ENCODE results near the gene NNT. TPM values are rescaled to one million over a fixed set of nuclear protein-coding genes. Genes with fewer than 3 reads are reported as not detected.

The NNT gene
- total and polyA plus RNA-seq, 9 of the 15 experiments (the other 6 are each of a cell fraction or from before 2014, with no cell fraction given), result 21.9 to 68.6 (median 42.2) TPM

DNA sequence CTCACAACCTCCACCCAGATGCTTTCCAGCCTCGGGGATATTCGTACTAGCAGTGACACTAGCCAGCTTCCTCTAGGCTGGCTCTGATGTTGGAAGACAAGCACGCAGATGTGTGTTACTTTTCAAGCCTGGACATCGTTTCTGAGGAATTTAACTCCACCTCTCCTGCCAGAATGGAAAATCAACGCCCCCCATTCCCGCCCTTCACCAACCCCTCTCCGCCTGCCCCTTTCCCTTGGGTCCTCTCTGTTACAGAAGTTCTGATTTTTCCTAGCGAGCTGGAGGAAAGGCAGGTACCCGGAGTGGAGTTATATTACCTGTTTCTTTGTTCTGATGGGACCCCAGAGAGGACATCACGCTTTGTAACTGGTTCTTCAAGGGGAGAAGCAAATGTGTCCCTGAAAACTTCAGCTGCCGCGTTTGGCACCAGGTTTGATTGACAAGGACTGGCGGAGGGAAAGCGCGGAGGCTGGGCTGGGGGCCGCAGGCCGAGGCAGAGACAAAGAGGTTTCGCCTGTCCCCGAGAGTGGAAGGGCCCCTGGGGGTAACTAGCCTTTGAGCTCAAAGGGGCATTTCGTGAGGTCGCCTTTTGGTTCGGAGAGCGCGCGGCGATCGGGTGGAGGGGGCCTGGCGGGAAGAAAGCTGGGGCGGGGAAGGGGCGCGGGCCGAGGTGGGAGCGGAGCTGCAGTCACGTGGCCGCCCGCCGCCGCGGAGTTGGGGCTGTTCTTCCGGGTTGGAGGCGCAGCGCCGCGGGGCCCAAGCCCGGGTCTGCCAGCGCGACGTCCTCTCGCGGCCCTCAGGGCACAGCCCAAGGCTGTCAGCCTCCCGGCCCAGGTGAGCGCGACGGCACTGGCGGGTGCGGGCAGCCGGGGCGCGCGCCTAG, at the start of gene NNT (continued):
- TF ChIP-seq JUND (IDR thresholded peaks at IDR 0.05; ENCODE audit: borderline replicate concordance, low read depth, low read length), result no peak
- no peak for TF ChIP-seq JUND (tag; IDR thresholded peaks at IDR 0.05; ENCODE audit: borderline replicate concordance, low read depth, low read length)
- TF ChIP-seq, protein P1, sequence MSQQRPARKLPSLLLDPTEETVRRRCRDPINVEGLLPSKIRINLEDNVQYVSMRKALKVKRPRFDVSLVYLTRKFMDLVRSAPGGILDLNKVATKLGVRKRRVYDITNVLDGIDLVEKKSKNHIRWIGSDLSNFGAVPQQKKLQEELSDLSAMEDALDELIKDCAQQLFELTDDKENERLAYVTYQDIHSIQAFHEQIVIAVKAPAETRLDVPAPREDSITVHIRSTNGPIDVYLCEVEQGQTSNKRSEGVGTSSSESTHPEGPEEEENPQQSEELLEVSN (IDR thresholded peaks at IDR 0.05; ENCODE audit: borderline replicate concordance in 1 of 2, extremely low read depth in 1 of 2, insufficient read depth in 1 of 2, insufficient read length in 1 of 2, low read depth in 1 of 2, low read length in 1 of 2, poor library complexity in 1 of 2, severe bottlenecking in 1 of 2), result peak; percentile 91 to 96
- no peak for TF ChIP-seq SIRT6 (IDR thresholded peaks at IDR 0.05; ENCODE audit: low read depth, low read length)
- TF ChIP-seq SRSF3 (IDR thresholded peaks at IDR 0.05; ENCODE audit: insufficient read depth, low read length), result no peak
- no peak for TF ChIP-seq ZNF134 (CRISPR knock-in tag; conservative IDR thresholded peaks at IDR 0.05)
- TF ChIP-seq KDM4B (IDR thresholded peaks at IDR 0.05; ENCODE audit: borderline replicate concordance in 2 of 2, low read depth in 1 of 2), result peak in 1 of 2 experiments; percentile 75; a peak in 1 of 4 replicates
- TF ChIP-seq ARID2 (IDR thresholded peaks at IDR 0.05), result no peak
- TF ChIP-seq, protein P2, sequence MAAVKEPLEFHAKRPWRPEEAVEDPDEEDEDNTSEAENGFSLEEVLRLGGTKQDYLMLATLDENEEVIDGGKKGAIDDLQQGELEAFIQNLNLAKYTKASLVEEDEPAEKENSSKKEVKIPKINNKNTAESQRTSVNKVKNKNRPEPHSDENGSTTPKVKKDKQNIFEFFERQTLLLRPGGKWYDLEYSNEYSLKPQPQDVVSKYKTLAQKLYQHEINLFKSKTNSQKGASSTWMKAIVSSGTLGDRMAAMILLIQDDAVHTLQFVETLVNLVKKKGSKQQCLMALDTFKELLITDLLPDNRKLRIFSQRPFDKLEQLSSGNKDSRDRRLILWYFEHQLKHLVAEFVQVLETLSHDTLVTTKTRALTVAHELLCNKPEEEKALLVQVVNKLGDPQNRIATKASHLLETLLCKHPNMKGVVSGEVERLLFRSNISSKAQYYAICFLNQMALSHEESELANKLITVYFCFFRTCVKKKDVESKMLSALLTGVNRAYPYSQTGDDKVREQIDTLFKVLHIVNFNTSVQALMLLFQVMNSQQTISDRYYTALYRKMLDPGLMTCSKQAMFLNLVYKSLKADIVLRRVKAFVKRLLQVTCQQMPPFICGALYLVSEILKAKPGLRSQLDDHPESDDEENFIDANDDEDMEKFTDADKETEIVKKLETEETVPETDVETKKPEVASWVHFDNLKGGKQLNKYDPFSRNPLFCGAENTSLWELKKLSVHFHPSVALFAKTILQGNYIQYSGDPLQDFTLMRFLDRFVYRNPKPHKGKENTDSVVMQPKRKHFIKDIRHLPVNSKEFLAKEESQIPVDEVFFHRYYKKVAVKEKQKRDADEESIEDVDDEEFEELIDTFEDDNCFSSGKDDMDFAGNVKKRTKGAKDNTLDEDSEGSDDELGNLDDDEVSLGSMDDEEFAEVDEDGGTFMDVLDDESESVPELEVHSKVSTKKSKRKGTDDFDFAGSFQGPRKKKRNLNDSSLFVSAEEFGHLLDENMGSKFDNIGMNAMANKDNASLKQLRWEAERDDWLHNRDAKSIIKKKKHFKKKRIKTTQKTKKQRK (IDR thresholded peaks at IDR 0.05; ENCODE audit: borderline replicate concordance, low read depth, low read length), result no peak
- peak; percentile 91 for TF ChIP-seq MYC (IDR thresholded peaks at IDR 0.05; ENCODE audit: low read depth, low read length)
- no peak; the same call in 1 of the 2 replicates for TF ChIP-seq MYC (CRISPR knock-in tag; IDR thresholded peaks at IDR 0.05; ENCODE audit: borderline replicate concordance, low read depth)
- TF ChIP-seq HCFC1 (IDR thresholded peaks at IDR 0.05; ENCODE audit: low read depth, low read length), result peak; percentile 40; the same call in 1 of the 2 replicates
- peak; percentile 61 for TF ChIP-seq GABPB1 (CRISPR knock-in tag; IDR thresholded peaks at IDR 0.05)
- peak; percentile 68 for TF ChIP-seq POLR2A (conservative IDR thresholded peaks at IDR 0.05)
- no peak for TF ChIP-seq ZNF274 (IDR thresholded peaks at IDR 0.05; ENCODE audit: borderline replicate concordance, low read depth, low read length)
- TF ChIP-seq TAF1 (IDR thresholded peaks at IDR 0.05; ENCODE audit: control insufficient read depth, extremely low read depth, insufficient read depth, low read length, severe bottlenecking), result peak; percentile 24
- no peak for TF ChIP-seq FOSL1 (tag; conservative IDR thresholded peaks at IDR 0.05)
- peak; percentile 15; the same call in 1 of the 2 replicates for TF ChIP-seq ELF4 (CRISPR knock-in tag; IDR thresholded peaks at IDR 0.05)
- TF ChIP-seq HNRNPH1 (optimal IDR thresholded peaks at IDR 0.05; ENCODE audit: low read depth, low read length), result no peak
- TF ChIP-seq RAD51 (IDR thresholded peaks at IDR 0.05; ENCODE audit: borderline replicate concordance, low read depth), result peak; percentile 86
- no peak for TF ChIP-seq CHD1 (IDR thresholded peaks at IDR 0.05; ENCODE audit: low read length)
- 0 out of 2 replicates have a peak, but pooled peaks have one; percentile 31 for TF ChIP-seq MIER1 (IDR thresholded peaks at IDR 0.05; ENCODE audit: low read depth)
- TF ChIP-seq NR2F6 (CRISPR knock-in tag; IDR thresholded peaks at IDR 0.05), result no peak
- peak; percentile 88 for TF ChIP-seq EP400 (IDR thresholded peaks at IDR 0.05)

Measured in K562 (cell line).